Ureter (tissue), 1 donor: ENCODE results near the gene GPR12. TPM values are rescaled to one million over a fixed set of nuclear protein-coding genes. Genes with fewer than 3 reads are reported as not detected.

Experiments
- DNase-seq: peaks from one replicate; pipeline ENCODE4 v3.0.0-alpha.2; 2020; ENCODE audit warnings: low spot score
- total RNA-seq: library from RNA; stranded (reverse); gene quantifications from one replicate; pipeline ENCODE4 v1.2.4, GENCODE V29; 2023
- donor health status: DM: yes; HTN: yes; CAD: no.

Gene GPR12, protein sequence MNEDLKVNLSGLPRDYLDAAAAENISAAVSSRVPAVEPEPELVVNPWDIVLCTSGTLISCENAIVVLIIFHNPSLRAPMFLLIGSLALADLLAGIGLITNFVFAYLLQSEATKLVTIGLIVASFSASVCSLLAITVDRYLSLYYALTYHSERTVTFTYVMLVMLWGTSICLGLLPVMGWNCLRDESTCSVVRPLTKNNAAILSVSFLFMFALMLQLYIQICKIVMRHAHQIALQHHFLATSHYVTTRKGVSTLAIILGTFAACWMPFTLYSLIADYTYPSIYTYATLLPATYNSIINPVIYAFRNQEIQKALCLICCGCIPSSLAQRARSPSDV
- 0.65 TPM for total RNA-seq

DNA sequence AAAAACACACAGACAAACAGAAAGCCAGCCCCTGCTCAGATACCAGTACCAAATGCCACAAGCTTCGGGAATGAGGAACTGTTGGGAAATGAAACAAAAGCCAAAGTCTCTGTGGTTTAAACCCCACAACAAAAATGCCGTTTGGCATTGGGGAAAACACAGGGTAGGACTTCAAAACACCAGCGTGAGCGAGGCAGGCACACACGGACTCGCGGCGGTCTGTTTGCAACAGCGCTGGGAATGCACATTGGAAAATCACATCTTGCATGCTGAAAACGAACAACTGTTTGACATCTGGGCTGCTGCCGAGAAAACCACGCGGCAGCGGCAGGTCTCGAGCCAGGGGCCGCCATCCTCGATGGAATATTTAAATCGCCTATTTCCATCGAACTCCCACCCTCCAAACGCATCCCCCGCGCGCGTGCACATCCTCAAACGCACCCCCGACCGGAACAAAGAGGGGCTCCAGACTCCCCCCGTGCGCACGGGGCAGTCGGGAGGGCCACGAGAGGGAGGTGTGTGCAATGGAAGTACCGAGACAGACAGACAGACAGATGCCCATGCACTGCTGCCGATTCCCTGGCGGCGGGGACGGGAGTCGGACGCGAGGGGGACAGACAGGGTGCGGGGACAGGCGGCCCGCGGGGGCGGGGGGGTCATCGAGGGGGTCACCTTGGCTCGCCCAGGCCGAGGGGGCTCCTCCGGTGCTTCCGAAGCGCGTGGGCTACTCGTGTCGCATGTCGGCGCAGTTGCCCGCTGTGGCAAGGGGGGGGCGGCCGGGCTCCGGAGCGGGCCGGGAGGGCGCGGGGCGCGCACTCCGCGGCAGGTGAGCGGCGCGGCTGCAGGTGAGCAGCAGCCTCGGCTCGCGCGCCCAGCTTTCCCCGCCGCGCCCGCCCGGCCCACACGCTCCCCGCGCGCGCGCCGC lies at the start of gene GPR12:
Gene GPR12, minus strand, starts transcription at position 880 of the 925 bp plus-strand sequence. CDS start 959 bp downstream, outside the sequence.
- no peak for DNase-seq

GRCh38 chr13:26810095-26810494 lies 49.5 kb upstream of the GPR12 start:
- DNase-seq: no peak

- no peak for DNase-seq
These were observed 46.3 kb upstream of the GPR12 start for GRCh38 chr13:26806891-26807290.

- DNase-seq: no peak
These were observed 27.4 kb upstream of the GPR12 start for GRCh38 chr13:26787961-26788360.

- DNase-seq: no peak
These were observed 26.2 kb upstream of the GPR12 start for GRCh38 chr13:26786651-26787295.

DNA sequence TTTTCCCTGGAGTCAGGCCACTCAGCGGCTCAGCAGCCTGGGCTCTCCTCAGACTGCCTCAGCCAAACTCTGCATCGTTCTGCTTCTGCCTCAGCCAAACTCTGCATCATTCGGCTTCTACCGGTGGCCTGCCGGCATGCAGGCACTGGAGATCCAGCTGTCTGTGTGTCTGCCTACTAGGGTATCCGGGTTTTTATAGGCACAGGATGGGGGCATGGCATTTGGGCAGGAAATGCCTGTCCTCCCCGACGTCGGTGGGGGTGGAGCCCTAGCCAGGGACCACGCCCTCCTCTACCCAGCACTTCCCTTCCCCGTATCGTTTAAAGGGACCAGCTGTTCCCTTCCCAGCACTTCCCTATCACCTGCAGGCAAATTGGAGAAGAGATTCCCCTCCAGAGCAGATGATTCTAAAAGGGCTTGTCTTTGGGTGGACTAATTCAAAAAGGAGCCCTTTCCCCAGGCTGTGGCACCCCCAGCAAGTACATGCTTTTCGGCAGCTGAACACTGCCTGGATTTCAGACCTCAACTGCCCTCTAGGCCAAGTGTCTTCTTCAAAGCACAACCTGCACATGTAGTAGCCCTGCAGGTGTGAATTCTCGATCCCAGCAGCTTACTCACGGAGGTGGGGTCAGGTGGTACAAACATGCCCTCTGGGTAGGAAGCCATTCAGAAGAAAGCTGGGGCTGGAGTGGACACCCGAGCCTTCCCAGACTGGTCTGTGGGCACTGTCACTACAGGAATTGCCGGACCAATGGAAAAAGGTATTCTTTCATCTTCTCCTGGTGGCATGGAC lies 25.4 kb upstream of the GPR12 start:
- DNase-seq: peak; percentile 51

- no peak for DNase-seq
These were observed 24.4 kb upstream of the GPR12 start for GRCh38 chr13:26784704-26785639.

GRCh38 chr13:26780411-26780810 lies 19.8 kb upstream of the GPR12 start:
- no peak for DNase-seq

GRCh38 chr13:26779321-26779720 lies 18.7 kb upstream of the GPR12 start:
- DNase-seq: no peak

DNA sequence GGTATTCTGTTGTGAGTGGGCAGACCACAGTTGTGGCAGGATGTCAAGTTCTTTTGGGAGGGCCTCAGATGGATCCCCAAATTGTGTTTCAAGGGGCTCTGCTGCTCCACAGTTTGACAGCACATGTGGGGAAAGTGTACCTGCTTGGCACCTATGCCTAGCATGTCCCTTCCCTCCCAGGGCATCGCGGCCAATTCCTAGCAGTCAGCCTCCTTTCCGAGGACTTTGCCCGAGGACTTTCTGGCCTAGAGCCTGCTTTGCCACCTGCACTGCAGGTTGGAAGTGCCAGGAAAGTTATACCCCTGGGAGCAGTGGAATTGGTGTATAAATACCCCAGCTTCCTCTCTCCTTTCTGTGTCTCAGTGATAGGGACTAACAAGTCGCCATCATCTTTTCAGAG lies 11.9 kb upstream of the GPR12 start:
- DNase-seq: no peak

- DNase-seq: no peak
These were observed 11.2 kb upstream of the GPR12 start for GRCh38 chr13:26771796-26772195.

GRCh38 chr13:26762745-26763345 lies 2.3 kb upstream of the GPR12 start:
- DNase-seq: no peak

DNA sequence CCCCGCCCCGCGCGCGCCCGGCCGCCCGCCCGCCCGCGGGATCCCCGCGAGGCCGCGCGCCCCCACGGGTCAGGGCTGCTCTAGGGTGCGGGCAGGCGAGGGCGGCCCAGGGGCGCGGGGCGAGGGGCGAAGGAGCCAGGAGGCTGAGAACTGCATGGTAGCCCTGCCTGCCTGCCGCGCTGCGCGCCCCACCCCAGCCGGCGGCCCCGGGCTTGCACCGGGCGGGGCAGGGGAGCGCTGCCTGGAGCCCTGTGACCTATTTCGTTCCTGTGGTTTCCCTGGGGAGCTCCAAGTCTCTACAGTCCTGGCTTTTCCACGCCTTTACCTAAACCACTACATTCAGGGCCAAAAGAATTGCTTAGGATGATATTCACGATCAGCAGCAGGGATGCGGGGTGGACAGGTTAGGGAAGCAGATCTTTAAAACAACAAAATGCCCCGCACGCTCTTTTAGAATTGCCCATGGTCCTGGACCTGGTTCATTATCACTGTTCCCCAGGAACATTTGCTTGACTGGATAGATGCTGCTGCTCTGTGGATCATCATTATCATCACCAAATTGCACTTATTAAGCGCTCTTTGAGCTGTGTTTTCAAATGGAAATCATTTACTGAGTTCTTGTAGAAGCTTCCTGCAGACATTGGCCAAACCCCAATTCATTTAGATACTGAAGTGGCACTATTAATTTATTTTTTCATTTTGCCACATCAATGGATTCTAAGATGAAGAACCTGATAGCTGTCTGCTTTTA lies 421 bp upstream of the GPR12 start:
- DNase-seq: no peak

DNA sequence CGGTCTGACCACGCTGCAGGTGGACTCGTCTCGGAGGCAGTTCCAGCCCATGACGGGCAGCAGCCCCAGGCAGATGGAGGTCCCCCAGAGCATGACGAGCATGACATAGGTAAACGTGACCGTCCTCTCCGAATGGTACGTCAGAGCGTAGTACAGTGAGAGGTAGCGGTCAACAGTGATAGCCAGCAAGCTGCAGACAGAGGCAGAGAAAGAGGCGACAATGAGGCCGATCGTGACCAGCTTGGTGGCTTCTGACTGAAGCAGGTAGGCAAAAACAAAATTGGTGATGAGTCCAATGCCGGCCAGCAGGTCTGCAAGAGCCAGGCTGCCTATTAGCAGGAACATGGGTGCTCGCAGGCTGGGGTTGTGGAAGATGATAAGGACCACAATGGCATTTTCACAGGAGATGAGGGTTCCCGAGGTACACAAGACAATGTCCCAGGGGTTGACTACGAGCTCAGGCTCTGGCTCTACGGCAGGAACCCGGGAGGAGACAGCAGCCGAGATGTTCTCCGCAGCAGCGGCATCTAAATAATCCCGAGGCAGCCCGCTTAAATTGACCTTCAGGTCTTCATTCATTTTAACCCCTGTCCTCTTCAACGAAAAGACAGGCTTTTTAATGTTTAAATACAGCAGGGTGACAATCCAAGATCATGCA lies 1.2 kb downstream of the GPR12 start:
- no peak for DNase-seq

- no peak for DNase-seq
These were observed 2.0 kb downstream of the GPR12 start for GRCh38 chr13:26758496-26759157.

- DNase-seq: no peak
These were observed 3.6 kb downstream of the GPR12 start for GRCh38 chr13:26756961-26757360.

GRCh38 chr13:26752671-26753070 lies 7.9 kb downstream of the GPR12 start:
- DNase-seq: no peak

DNA sequence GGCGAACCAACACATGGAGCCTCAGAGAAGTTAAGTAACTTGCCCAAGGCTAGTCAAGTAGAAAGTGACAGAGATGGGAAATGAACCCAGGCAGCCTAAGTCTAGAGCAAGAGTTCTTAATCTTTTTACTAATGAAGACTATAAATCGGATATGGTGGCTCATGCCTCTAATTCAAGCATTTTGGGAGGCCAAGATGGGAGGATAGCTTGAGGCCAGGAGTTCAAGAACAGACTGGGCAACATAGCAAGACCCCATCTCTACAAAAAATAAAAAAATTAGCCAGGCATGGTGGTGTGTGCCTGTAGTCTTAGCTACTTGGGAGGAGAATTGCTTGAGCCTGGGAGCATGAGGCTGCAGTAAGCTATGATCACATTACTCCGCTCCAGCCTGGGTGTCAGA lies 10.7 kb downstream of the GPR12 start:
- no peak for DNase-seq
